ENCODE measurements around the gene ATL3. TPM values are rescaled to one million over a fixed set of nuclear protein-coding genes. Genes with fewer than 3 reads are reported as not detected.

The ATL3 gene
- total and polyA plus RNA-seq, 4 donors: 5.9 to 33.6 (median 16.2) TPM

DNA sequence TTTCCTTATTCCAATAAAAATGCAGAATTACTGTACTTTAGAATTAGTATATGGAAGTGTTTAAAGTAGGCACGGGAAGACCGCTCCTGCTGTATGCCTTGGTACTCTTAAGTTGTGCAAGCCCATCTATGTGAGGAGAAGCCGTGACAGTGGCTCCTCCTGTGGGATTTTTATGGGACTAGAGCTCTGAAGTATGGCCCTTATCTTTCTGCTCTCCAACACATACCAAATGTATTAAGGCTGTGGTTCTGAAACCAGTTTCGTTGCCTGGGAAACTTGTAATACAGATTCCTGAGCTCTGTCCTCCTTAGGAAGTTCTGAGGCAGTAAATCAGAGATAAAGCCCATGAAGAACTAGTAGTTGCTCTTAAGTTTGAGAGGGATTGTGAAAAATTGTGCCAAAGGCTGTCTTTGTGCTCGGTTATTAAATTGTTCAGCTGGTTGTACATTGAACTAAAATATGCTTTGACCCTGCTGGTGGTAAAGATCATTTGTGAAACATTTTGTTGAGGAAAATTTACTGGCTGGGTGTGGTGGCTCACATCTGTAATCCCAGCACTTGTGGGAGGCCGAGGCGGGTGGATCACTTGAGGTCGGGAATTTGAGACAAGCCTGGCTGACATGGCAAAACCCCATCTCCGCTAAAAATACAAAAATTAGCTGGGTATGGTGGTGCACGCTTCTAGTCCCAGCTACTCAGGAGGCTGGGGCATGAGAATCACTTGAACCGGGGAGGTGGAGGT, 39.5 kb upstream of the ATL3 start:
- H3K27me3 ChIP-seq (ENCODE audit: control insufficient read depth in 4 of 4, insufficient read depth in 4 of 4, low read length in 3 of 4): no peaks in the 10 kb centered on the region
- no peak for DNase-seq (ENCODE audit: low spot score)
- no peak overlapping the region for H3K27ac ChIP-seq (ENCODE audit: low read depth in 1 of 2, low read length in 2 of 2)
- WGBS: 89% methylated on average over 11 of the region's 11 CpGs
- H3K36me3 ChIP-seq (ENCODE audit: control insufficient read depth in 4 of 4, insufficient read depth in 3 of 4, low read depth in 1 of 4, low read length in 3 of 4): peaks cover 0 to 2% (median under 1%) of the 10 kb centered on the region in 4 donors
- H3K9me3 ChIP-seq (ENCODE audit: control insufficient read depth in 4 of 4, low read length in 3 of 4): no peaks in the 10 kb centered on the region
- H3K4me1 ChIP-seq (ENCODE audit: control insufficient read depth in 4 of 4, insufficient read depth in 4 of 4, low read length in 3 of 4): peaks cover 0 to 1% (median 0%) of the 10 kb centered on the region in 4 donors
- H3K9ac ChIP-seq (ENCODE audit: low read depth in 1 of 2, low read length in 2 of 2): no peak overlapping the region
- no peak overlapping the region for H3K4me3 ChIP-seq (ENCODE audit: low read depth in 1 of 3, low read length in 3 of 3)
- no peak for TF ChIP-seq EGR1 (IDR thresholded peaks at IDR 0.05; ENCODE audit: low read depth in 2 of 2)
- TF ChIP-seq NR2F2 (IDR thresholded peaks at IDR 0.05): no peak
- TF ChIP-seq FOXA1 (IDR thresholded peaks at IDR 0.05): no peak
- peak; percentile 23 to 43 for TF ChIP-seq RAD21 (IDR thresholded peaks at IDR 0.05)

DNA sequence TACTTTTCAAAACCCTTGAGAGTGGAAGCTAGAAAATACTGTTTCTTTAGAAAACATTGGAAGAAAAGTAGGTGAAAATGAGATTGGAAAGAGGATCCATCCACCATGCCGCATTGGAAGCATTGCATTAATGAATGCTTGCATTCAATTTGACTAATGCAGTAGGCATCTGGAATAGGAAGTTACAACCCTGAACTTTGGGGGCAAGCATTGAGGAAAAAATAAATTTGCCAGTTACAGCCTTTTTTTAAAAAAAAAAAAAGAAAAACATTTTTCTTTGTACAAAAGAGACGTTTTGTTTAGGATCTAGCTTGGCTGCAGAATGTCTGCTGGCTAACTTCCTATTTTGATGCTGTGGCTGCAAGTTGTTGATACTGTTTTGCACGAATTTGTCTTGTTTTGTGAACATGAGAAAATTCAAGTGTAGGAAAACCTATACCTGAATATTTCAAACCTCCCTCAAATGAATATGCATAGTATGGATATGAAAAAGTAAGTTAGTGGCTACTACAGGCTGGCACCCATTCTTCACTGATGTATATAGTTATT, 38.2 kb upstream of the ATL3 start:
- peaks cover 0 to 1% (median 0%) of the 10 kb centered on the region in 4 donors for H3K4me1 ChIP-seq (ENCODE audit: control insufficient read depth in 4 of 4, insufficient read depth in 4 of 4, low read length in 3 of 4)
- TF ChIP-seq EGR1 (IDR thresholded peaks at IDR 0.05; ENCODE audit: low read depth in 2 of 2) (no peak), SP1 (IDR thresholded peaks at IDR 0.05) (no peak), RXRA (IDR thresholded peaks at IDR 0.05) (no peak), YY1 (IDR thresholded peaks at IDR 0.05) (no peak), RAD21 (IDR thresholded peaks at IDR 0.05) (no peak), JUND (IDR thresholded peaks at IDR 0.05) (no peak)
- TF ChIP-seq, protein P1, sequence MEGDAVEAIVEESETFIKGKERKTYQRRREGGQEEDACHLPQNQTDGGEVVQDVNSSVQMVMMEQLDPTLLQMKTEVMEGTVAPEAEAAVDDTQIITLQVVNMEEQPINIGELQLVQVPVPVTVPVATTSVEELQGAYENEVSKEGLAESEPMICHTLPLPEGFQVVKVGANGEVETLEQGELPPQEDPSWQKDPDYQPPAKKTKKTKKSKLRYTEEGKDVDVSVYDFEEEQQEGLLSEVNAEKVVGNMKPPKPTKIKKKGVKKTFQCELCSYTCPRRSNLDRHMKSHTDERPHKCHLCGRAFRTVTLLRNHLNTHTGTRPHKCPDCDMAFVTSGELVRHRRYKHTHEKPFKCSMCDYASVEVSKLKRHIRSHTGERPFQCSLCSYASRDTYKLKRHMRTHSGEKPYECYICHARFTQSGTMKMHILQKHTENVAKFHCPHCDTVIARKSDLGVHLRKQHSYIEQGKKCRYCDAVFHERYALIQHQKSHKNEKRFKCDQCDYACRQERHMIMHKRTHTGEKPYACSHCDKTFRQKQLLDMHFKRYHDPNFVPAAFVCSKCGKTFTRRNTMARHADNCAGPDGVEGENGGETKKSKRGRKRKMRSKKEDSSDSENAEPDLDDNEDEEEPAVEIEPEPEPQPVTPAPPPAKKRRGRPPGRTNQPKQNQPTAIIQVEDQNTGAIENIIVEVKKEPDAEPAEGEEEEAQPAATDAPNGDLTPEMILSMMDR (IDR thresholded peaks at IDR 0.05; ENCODE audit: low read depth, low read length, missing input control): no peak
- TF ChIP-seq, protein P2, sequence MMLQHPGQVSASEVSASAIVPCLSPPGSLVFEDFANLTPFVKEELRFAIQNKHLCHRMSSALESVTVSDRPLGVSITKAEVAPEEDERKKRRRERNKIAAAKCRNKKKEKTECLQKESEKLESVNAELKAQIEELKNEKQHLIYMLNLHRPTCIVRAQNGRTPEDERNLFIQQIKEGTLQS (IDR thresholded peaks at IDR 0.05): no peak
- no peak overlapping the region for H3K9ac ChIP-seq (ENCODE audit: low read depth in 1 of 2, low read length in 2 of 2)
- H3K4me3 ChIP-seq (ENCODE audit: low read depth in 1 of 3, low read length in 3 of 3): no peak overlapping the region
- 68% methylated on average over 3 of the region's 3 CpGs for WGBS
- H3K27me3 ChIP-seq (ENCODE audit: control insufficient read depth in 4 of 4, insufficient read depth in 4 of 4, low read length in 3 of 4): no peaks in the 10 kb centered on the region
- H3K27ac ChIP-seq (ENCODE audit: low read depth in 1 of 2, low read length in 2 of 2): no peak overlapping the region
- no peaks in the 10 kb centered on the region for H3K9me3 ChIP-seq (ENCODE audit: control insufficient read depth in 4 of 4, low read length in 3 of 4)
- peaks cover 0 to 2% (median under 1%) of the 10 kb centered on the region in 4 donors for H3K36me3 ChIP-seq (ENCODE audit: control insufficient read depth in 4 of 4, insufficient read depth in 3 of 4, low read depth in 1 of 4, low read length in 3 of 4)
- no peak for DNase-seq (ENCODE audit: low spot score)

DNA sequence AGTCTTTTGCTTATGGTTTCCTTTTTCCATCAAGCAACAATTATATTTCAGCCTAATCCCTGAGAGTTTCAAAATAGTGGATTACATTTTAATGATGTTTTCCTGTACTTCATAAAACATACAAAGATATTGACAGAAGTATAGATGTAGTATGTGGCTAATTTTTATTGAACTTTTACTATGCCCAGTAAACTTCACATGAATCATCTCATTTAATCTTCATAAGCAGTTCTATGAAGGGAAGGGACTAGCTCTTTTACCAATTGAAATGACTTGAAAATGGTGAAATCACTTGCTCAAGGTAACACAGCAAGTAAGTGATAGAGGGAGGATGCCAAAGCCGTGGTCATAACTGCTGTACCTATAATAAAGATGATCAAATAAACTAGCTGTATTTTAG, 37.6 kb upstream of the ATL3 start:
- Histone ChIP-seq H3K4me3 (ENCODE audit: low read depth in 1 of 3, low read length in 3 of 3) (no peak overlapping the region), H3K9me3 (ENCODE audit: control insufficient read depth in 4 of 4, low read length in 3 of 4) (no peaks in the 10 kb centered on the region), H3K4me1 (ENCODE audit: control insufficient read depth in 4 of 4, insufficient read depth in 4 of 4, low read length in 3 of 4) (peaks cover 0 to 1% (median 0%) of the 10 kb centered on the region in 4 donors), H3K27ac (ENCODE audit: low read depth in 1 of 2, low read length in 2 of 2) (no peak overlapping the region), H3K9ac (ENCODE audit: low read depth in 1 of 2, low read length in 2 of 2) (no peak overlapping the region), H3K36me3 (ENCODE audit: control insufficient read depth in 4 of 4, insufficient read depth in 3 of 4, low read depth in 1 of 4, low read length in 3 of 4) (peaks cover 0 to 2% (median under 1%) of the 10 kb centered on the region in 4 donors), H3K27me3 (ENCODE audit: control insufficient read depth in 4 of 4, insufficient read depth in 4 of 4, low read length in 3 of 4) (no peaks in the 10 kb centered on the region)
- no peak for DNase-seq (ENCODE audit: low spot score)
- no peak for TF ChIP-seq GABPA (IDR thresholded peaks at IDR 0.05 in 1 of 2, conservative IDR thresholded peaks at IDR 0.05 in 1 of 2)
- TF ChIP-seq, protein P3, sequence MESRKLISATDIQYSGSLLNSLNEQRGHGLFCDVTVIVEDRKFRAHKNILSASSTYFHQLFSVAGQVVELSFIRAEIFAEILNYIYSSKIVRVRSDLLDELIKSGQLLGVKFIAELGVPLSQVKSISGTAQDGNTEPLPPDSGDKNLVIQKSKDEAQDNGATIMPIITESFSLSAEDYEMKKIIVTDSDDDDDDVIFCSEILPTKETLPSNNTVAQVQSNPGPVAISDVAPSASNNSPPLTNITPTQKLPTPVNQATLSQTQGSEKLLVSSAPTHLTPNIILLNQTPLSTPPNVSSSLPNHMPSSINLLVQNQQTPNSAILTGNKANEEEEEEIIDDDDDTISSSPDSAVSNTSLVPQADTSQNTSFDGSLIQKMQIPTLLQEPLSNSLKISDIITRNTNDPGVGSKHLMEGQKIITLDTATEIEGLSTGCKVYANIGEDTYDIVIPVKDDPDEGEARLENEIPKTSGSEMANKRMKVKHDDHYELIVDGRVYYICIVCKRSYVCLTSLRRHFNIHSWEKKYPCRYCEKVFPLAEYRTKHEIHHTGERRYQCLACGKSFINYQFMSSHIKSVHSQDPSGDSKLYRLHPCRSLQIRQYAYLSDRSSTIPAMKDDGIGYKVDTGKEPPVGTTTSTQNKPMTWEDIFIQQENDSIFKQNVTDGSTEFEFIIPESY (IDR thresholded peaks at IDR 0.05): no peak
- WGBS: 95% methylated on average over 1 of the region's 1 CpG

Measured in liver (tissue), 9 donors.